GM12878 (cell line): ENCODE results near the gene OLA1. TPM values are rescaled to one million over a fixed set of nuclear protein-coding genes. Genes with fewer than 3 reads are reported as not detected.

ENCODE experiments used
- ATAC-seq: fragments of 200-7000 bp; cut with Tn5 transposase; 3 replicates; pipeline ENCODE4 v1.9.1; 2020; ENCODE audit warnings: mild to moderate bottlenecking, moderate library complexity
- BruUV-seq: library from RNA; stranded (reverse); fragments of 400-500 nt; replicated peaks from 2 replicates; lab custom pipeline; 2021; lab: Mats Ljungman, UMichigan
- CTCF ChIA-PET: fragments of 300-600 bp; sonication (Branson Sonifier 250); formaldehyde crosslinking; extraction: SDS; loops from one replicate; lab custom pipeline; 2021; ENCODE audit warnings: inconsistent platforms; lab: Yijun Ruan, JAX
- POLR2A ChIA-PET: fragments of 350-600 bp; formaldehyde crosslinking; extraction: SDS; loops from one replicate; lab custom pipeline; 2021; ENCODE audit warnings: inconsistent platforms; lab: Charles Lee
- RAD21 ChIA-PET: fragments of 300-600 bp; sonication (Branson Sonifier 250); formaldehyde crosslinking; loops from one replicate; lab custom pipeline; 2023; ENCODE audit warnings: antibody characterized with exemption; ENCODE audit not compliant: unreplicated experiment; lab: Charles Lee
- SMC1A ChIA-PET: fragments of 300-600 bp; sonication (Branson Sonifier 250); formaldehyde crosslinking; loops from one replicate; lab custom pipeline; 2023; ENCODE audit not compliant: unreplicated experiment, uncharacterized antibody; lab: Charles Lee
- DNase-seq: peaks from one replicate; pipeline ENCODE4 v3.0.0-alpha.2; 2011; ENCODE audit warnings: low read depth, low spot score
- FAIRE-seq: peaks from 3 replicates; lab custom pipeline; 2011; peaks lifted over from hg19 to GRCh38; lab: Jason Lieb, UNC
- H2AFZ ChIP-seq: 2 replicates; pipeline ENCODE4 v1.6.0; 2011; ENCODE audit warnings: low read depth, low read length, control low read depth; ENCODE audit not compliant: control insufficient read depth
- H3K27ac ChIP-seq: 2 replicates; pipeline ENCODE4 v1.5.1; 2011; ENCODE audit warnings: control low read depth; ENCODE audit not compliant: control insufficient read depth, insufficient read depth
- H3K27me3 ChIP-seq, 2 experiments: replicated peaks in 1 of 2; 2 replicates each; pipeline versions ENCODE4 v1.6.0 to v1.6.1; 2011; ENCODE audit warnings: low read length in 1 of 2; ENCODE audit not compliant: control insufficient read depth in 2 of 2, insufficient read depth in 2 of 2
- H3K36me3 ChIP-seq, 2 experiments: 2 replicates each; pipeline ENCODE4 v1.5.1; 2011; ENCODE audit warnings: low read length in 1 of 2; ENCODE audit not compliant: control insufficient read depth in 2 of 2, insufficient read depth in 2 of 2
- H3K4me1 ChIP-seq: 2 replicates; pipeline ENCODE4 v1.6.1; 2011; ENCODE audit warnings: mild to moderate bottlenecking, low read length, moderate library complexity, mixed read lengths; ENCODE audit not compliant: control insufficient read depth, insufficient read depth
- H3K4me2 ChIP-seq: 2 replicates; pipeline ENCODE4 v1.6.0; 2011; ENCODE audit warnings: control low read depth; ENCODE audit not compliant: control insufficient read depth, insufficient read depth
- H3K4me3 ChIP-seq: fragments of 200-600 bp; sonication (generic); 2 replicates; pipeline ENCODE4 v1.5.1; 2016
- H3K79me2 ChIP-seq: 2 replicates; pipeline ENCODE4 v1.6.0; 2011; ENCODE audit warnings: low read length; ENCODE audit not compliant: control insufficient read depth, insufficient read depth
- H3K9ac ChIP-seq: 2 replicates; pipeline ENCODE4 v1.8.0; 2011; ENCODE audit warnings: low read length, control low read depth, mixed read lengths; ENCODE audit not compliant: control insufficient read depth, insufficient read depth
- H3K9me3 ChIP-seq: replicated peaks from 3 replicates; pipeline ENCODE4 v1.5.1; 2011; ENCODE audit warnings: mild to moderate bottlenecking, low read length; ENCODE audit not compliant: control insufficient read depth, insufficient read depth
- H4K20me1 ChIP-seq: 2 replicates; pipeline ENCODE4 v1.6.0; 2011; ENCODE audit not compliant: control insufficient read depth, insufficient read depth
- BCLAF1 ChIP-seq: fragments of 450-650 bp; IDR thresholded peaks from 2 replicates; pipeline ENCODE4 v1.6.1; 2017; ENCODE audit warnings: antibody characterized with exemption, mild to moderate bottlenecking, moderate library complexity
- CHD2 ChIP-seq: IDR thresholded peaks from 2 replicates; pipeline ENCODE4 v1.6.1; 2011; ENCODE audit warnings: low read depth, low read length, improper control_type of control experiment, borderline replicate concordance
- FOS ChIP-seq: IDR thresholded peaks from 3 replicates; pipeline ENCODE4 v1.6.1; 2011; ENCODE audit warnings: borderline replicate concordance; ENCODE audit not compliant: insufficient read length; ENCODE audit errors: extremely low read depth
- HDAC2 ChIP-seq: fragments of 200-600 bp; sonication (generic); IDR thresholded peaks from 2 replicates; pipeline ENCODE4 v1.6.1; 2017
- IRF5 ChIP-seq: fragments of 450-650 bp; IDR thresholded peaks from 2 replicates; pipeline ENCODE4 v1.6.1; 2017; ENCODE audit warnings: borderline replicate concordance
- KLF5 ChIP-seq: fragments of 450-650 bp; IDR thresholded peaks from 2 replicates; pipeline ENCODE4 v1.6.1; 2014; ENCODE audit warnings: mild to moderate bottlenecking; ENCODE audit not compliant: partially characterized antibody
- MYC ChIP-seq: IDR thresholded peaks from 2 replicates; pipeline ENCODE4 v1.6.1; 2011; ENCODE audit warnings: mild to moderate bottlenecking, low read length, moderate library complexity, inconsistent platforms; ENCODE audit not compliant: insufficient read depth, insufficient replicate concordance, insufficient read length, severe bottlenecking
- RCOR1 ChIP-seq: conservative IDR thresholded peaks from 2 replicates; pipeline ENCODE4 v1.6.1; 2012; ENCODE audit warnings: low read depth, low read length, improper control_type of control experiment
- SIX5 ChIP-seq: IDR thresholded peaks from 2 replicates; pipeline ENCODE4 v1.6.1; 2011; ENCODE audit warnings: mild to moderate bottlenecking, low read depth, low read length, moderate library complexity; ENCODE audit not compliant: severe bottlenecking
- SMARCA5 ChIP-seq: fragments of 450-650 bp; IDR thresholded peaks from 2 replicates; pipeline ENCODE4 v1.6.1; 2017; ENCODE audit warnings: mild to moderate bottlenecking
- SREBF2 ChIP-seq: IDR thresholded peaks from 2 replicates; pipeline ENCODE4 v1.6.1; 2012; ENCODE audit warnings: mild to moderate bottlenecking, low read length
- STAT1 ChIP-seq: fragments of 450-650 bp; conservative IDR thresholded peaks from 2 replicates; pipeline ENCODE4 v1.6.1; 2014; ENCODE audit warnings: antibody characterized with exemption, mild to moderate bottlenecking
- STAT3 ChIP-seq: IDR thresholded peaks from 2 replicates; pipeline ENCODE4 v1.6.1; 2011; ENCODE audit warnings: low read depth, low read length, improper control_type of control experiment
- ZBED1 ChIP-seq: IDR thresholded peaks from 2 replicates; pipeline ENCODE4 v1.6.1; 2016; ENCODE audit warnings: borderline replicate concordance
- WGBS: methylation state at CpG from one replicate; pipeline ENCODE4 v1.1.6; 2016; ENCODE audit warnings: low lambda C conversion rate; ENCODE audit not compliant: insufficient replicate concordance, insufficient coverage; ENCODE audit errors: missing lambda C conversion rate; 5-methylcytosine and 5-hydroxymethylcytosine counted together
- in situ Hi-C: fragments of 300-500 bp; cut with MboI; formaldehyde crosslinking; loops from 9 replicates; pipeline ENCODE4 v1.14.3; 2018; ENCODE audit warnings: mixed read lengths
- intact Hi-C: fragments of 100-400 bp; cut with micrococcal nuclease; formaldehyde crosslinking; loops from one replicate; pipeline ENCODE4 v1.14.2; 2022; ENCODE audit not compliant: unreplicated experiment
- polyA plus RNA-seq, 11 experiments: library from polyadenylated mRNA; depleted of rRNA in 4 of 11; unstranded in 6 of 11; stranded (reverse) in 5 of 11; fragments of >200 nt; fragmentation: Nextera tagmentation in 4 of 11; fragmentation: Illumina TruSeq in 1 of 11; extraction: Ambion mirVana in 4 of 11; extraction: Trizol in 1 of 11; gene quantifications; 1 replicate in 1 of 11; 2 replicates in 10 of 11; pipeline versions ENCODE4 v1.2.1 to v1.2.3, GENCODE V29; 2011 to 2016; ENCODE audit warnings: inconsistent platforms in 2 of 11, missing spikeins in 2 of 11, low read depth in 1 of 11
- total RNA-seq, 4 experiments: library from RNA; depleted of rRNA in 3 of 4; stranded (reverse); fragments of >200 nt in 3 of 4; fragmentation: Illumina TruSeq in 1 of 4; extraction: Trizol in 1 of 4; gene quantifications; 2 replicates each; pipeline versions ENCODE4 v1.2.1 to v1.2.3, GENCODE V29; 2013 to 2021
- TF ChIP-seq, protein P1 (sequence below): fragments of 450-650 bp; conservative IDR thresholded peaks from 2 replicates; pipeline ENCODE4 v1.6.1; 2017; ENCODE audit warnings: mild to moderate bottlenecking, moderate library complexity

OLA1 gene
- total and polyA plus RNA-seq, 10 of the 15 experiments (the other 5 are each of a cell fraction or from before 2014, with no cell fraction given): 107 to 238 (median 142) TPM

DNA sequence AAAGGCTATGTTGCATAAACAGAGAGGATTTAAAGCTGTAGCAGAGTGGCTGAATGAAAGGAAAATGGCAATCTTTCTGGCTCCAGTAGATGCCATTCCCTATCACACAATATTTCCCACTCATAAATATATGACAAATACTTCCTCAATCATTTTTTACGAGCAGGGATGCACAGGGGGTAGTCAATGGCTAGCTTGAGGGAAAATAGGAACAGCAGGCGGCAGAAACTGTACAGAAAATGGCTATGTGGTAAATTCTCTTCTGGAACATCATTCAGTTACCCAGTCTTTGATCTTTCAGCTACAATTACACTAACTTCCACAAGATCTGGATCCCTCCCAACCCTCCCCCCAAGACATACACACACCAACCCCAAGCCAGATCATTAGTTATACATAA lies 127.2 kb downstream of the OLA1 start:
- no peak for FAIRE-seq
- in situ Hi-C loops: no loop called here
- H3K27ac ChIP-seq: no peak overlapping the region
- RAD21 ChIA-PET: no interaction called here
- no peaks in the 10 kb centered on the region for H3K4me1 ChIP-seq
- CTCF ChIA-PET: no interaction called here
- no peak for TF ChIP-seq MYC
- TF ChIP-seq STAT3: no peak
- no peak for TF ChIP-seq IRF5
- no peak for TF ChIP-seq KLF5
- TF ChIP-seq FOS: no peak
- TF ChIP-seq, protein P1, sequence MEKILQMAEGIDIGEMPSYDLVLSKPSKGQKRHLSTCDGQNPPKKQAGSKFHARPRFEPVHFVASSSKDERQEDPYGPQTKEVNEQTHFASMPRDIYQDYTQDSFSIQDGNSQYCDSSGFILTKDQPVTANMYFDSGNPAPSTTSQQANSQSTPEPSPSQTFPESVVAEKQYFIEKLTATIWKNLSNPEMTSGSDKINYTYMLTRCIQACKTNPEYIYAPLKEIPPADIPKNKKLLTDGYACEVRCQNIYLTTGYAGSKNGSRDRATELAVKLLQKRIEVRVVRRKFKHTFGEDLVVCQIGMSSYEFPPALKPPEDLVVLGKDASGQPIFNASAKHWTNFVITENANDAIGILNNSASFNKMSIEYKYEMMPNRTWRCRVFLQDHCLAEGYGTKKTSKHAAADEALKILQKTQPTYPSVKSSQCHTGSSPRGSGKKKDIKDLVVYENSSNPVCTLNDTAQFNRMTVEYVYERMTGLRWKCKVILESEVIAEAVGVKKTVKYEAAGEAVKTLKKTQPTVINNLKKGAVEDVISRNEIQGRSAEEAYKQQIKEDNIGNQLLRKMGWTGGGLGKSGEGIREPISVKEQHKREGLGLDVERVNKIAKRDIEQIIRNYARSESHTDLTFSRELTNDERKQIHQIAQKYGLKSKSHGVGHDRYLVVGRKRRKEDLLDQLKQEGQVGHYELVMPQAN: no peak
- TF ChIP-seq SIX5: no peak
- TF ChIP-seq RCOR1: no peak
- no peak for TF ChIP-seq STAT1
- no peak for TF ChIP-seq SREBF2
- no peak for TF ChIP-seq CHD2
- no peak for TF ChIP-seq BCLAF1
- TF ChIP-seq ZBED1: no peak
- TF ChIP-seq HDAC2: no peak
- TF ChIP-seq SMARCA5: no peak
- no peak overlapping the region for H3K4me3 ChIP-seq
- H3K27me3 ChIP-seq: no peaks in the 10 kb centered on the region
- POLR2A ChIA-PET: no interaction called here
- no peaks in the 10 kb centered on the region for H4K20me1 ChIP-seq
- DNase-seq: no peak
- no peak overlapping the region for H3K9ac ChIP-seq
- H3K79me2 ChIP-seq: no peaks in the 10 kb centered on the region
- no TSS peak for BruUV-seq
- H2AFZ ChIP-seq: no peak overlapping the region
- no peaks in the 10 kb centered on the region; a peak in 1 of 4 replicates for H3K36me3 ChIP-seq
- ATAC-seq: no peak
- SMC1A ChIA-PET: interaction anchor here (1.0 kb wide), 1 partner anchor 220 kb away, joined by 3 read pairs; no protein-coding TSS in a partner anchor
- 97% methylated on average over 2 of the region's 2 CpGs for WGBS
- no peaks in the 10 kb centered on the region for H3K9me3 ChIP-seq
- no peak overlapping the region for H3K4me2 ChIP-seq
- intact Hi-C loops: no loop called here
